Fibroblast of skin of back (primary cell): ENCODE measurements around the gene IBTK. TPM values are rescaled to one million over a fixed set of nuclear protein-coding genes. Genes with fewer than 3 reads are reported as not detected.
"Not testable (repeated sequence)": the region's sequence is repeated elsewhere in the genome, so short reads cannot be mapped to it uniquely, and the experiment has no call there.

Experiments used
- DNase-seq: peaks from one replicate; pipeline ENCODE4 v3.0.0-alpha.2; 2013
- polyA plus RNA-seq, 2 experiments: library from polyadenylated mRNA; unstranded; fragments of 120-200 nt; gene quantifications; one replicate each; pipeline ENCODE4 v1.2.1, GENCODE V29; 2013; ENCODE audit not compliant: insufficient read length in 2 of 2

IBTK gene
- 29.2 TPM for polyA plus RNA-seq (2013, experiment 1 of 2; ENCODE audit: insufficient read length)
- 32.5 TPM for polyA plus RNA-seq (2013, experiment 2 of 2; ENCODE audit: insufficient read length)

- DNase-seq: peak; percentile 93
Measured at GRCh38 chr6:82247505-82248272, at the start of gene IBTK. IBTK (minus strand) TSS chr6:82247744; CDS start chr6:82240486, 7,258 bp downstream.

GRCh38 chr6:82283771-82284410 is 36.3 kb upstream of the IBTK start:
- DNase-seq: no peak

- DNase-seq: not testable (repeated sequence)
Measured at GRCh38 chr6:82281550-82281949, 34.0 kb upstream of the IBTK start.

- no peak for DNase-seq
Measured at GRCh38 chr6:82277686-82278085, 30.1 kb upstream of the IBTK start.

GRCh38 chr6:82275686-82276085 is 28.1 kb upstream of the IBTK start:
- no peak for DNase-seq

GRCh38 chr6:82273295-82273694 is 25.8 kb upstream of the IBTK start:
- DNase-seq: no peak

- peak; percentile 48 for DNase-seq
Measured at GRCh38 chr6:82270881-82271635, 23.5 kb upstream of the IBTK start.

- DNase-seq: peak; percentile 50
Measured at GRCh38 chr6:82268301-82268846, 20.8 kb upstream of the IBTK start.

GRCh38 chr6:82264824-82265223 is 17.3 kb upstream of the IBTK start:
- DNase-seq: no peak

GRCh38 chr6:82264321-82264720 is 16.8 kb upstream of the IBTK start:
- DNase-seq: no peak

- DNase-seq: no peak
Measured at GRCh38 chr6:82263916-82264315, 16.4 kb upstream of the IBTK start.

GRCh38 chr6:82260997-82261732 is 13.6 kb upstream of the IBTK start:
- DNase-seq: no peak

GRCh38 chr6:82259389-82259788 is 11.8 kb upstream of the IBTK start:
- DNase-seq: no peak

- DNase-seq: no peak
Measured at GRCh38 chr6:82257088-82257774, 9.7 kb upstream of the IBTK start.

- DNase-seq: not testable (repeated sequence)
Measured at GRCh38 chr6:82254722-82255121, 7.2 kb upstream of the IBTK start.

- DNase-seq: peak; percentile 53
Measured at GRCh38 chr6:82251942-82252341, 4.4 kb upstream of the IBTK start.

- no peak for DNase-seq
Measured at GRCh38 chr6:82249381-82250253, 2.1 kb upstream of the IBTK start.

- peak; percentile 56 for DNase-seq
Measured at GRCh38 chr6:82248273-82248735, 760 bp upstream of the IBTK start.

- peak; percentile 82 for DNase-seq
Measured at GRCh38 chr6:82246802-82247504, 591 bp downstream of the IBTK start.

GRCh38 chr6:82246370-82246769 is 1.2 kb downstream of the IBTK start:
- no peak for DNase-seq
